Natural killer cell treated with Interleukin-12 subunit alpha and Interleukin-12 subunit beta and Interleukin-15 and Interleukin-18, amount 100 ng/mL, for 72 hours (primary cell): ENCODE measurements around the gene GLI2. TPM values are rescaled to one million over a fixed set of nuclear protein-coding genes. Genes with fewer than 3 reads are reported as not detected.

Experiments used
- ATAC-seq, 2 donors: fragments of 150-1000 bp; cut with Tn5 transposase in 1 of 2; sonication (Bioruptor Pico), chemical (Tn5 transposase) in 1 of 2; 2 replicates each; pipeline ENCODE4 v1.10.0; 2021
- DNase-seq: peaks from one replicate; pipeline ENCODE4 v3.0.0; 2022; ENCODE audit warnings: low spot score
- H3K27ac Mint-ChIP-seq, 2 donors: 1 replicate in 1 of 2; 2 replicates in 1 of 2; pipeline ENCODE4 v1.8.0; 2022; ENCODE audit warnings: mixed read lengths in 2 of 2, mild to moderate bottlenecking in 1 of 2, moderate library complexity in 1 of 2
- H3K27me3 Mint-ChIP-seq, 2 donors: 1 replicate in 1 of 2; 2 replicates in 1 of 2; pipeline ENCODE4 v1.8.0; 2022; ENCODE audit warnings: mixed read lengths in 2 of 2
- H3K36me3 Mint-ChIP-seq: one replicate; pipeline ENCODE4 v1.8.0; 2022; ENCODE audit warnings: mixed read lengths
- H3K4me1 Mint-ChIP-seq, 2 donors: 1 replicate in 1 of 2; 2 replicates in 1 of 2; pipeline ENCODE4 v1.8.0; 2022; ENCODE audit warnings: low read depth in 2 of 2, mixed read lengths in 2 of 2, mild to moderate bottlenecking in 1 of 2
- H3K4me3 Mint-ChIP-seq: one replicate; pipeline ENCODE4 v1.8.0; 2022; ENCODE audit warnings: mixed read lengths
- H3K9me3 Mint-ChIP-seq: 2 replicates; pipeline ENCODE4 v1.8.0; 2022; ENCODE audit warnings: mixed read lengths
- total RNA-seq, 2 donors: library from RNA; stranded (reverse); gene quantifications; one replicate each; pipeline ENCODE4 v1.2.3, GENCODE V29; 2022

GLI2 gene
- total RNA-seq, 2 donors from 2014 or later, result 0.38 TPM; not detected in 1

DNA sequence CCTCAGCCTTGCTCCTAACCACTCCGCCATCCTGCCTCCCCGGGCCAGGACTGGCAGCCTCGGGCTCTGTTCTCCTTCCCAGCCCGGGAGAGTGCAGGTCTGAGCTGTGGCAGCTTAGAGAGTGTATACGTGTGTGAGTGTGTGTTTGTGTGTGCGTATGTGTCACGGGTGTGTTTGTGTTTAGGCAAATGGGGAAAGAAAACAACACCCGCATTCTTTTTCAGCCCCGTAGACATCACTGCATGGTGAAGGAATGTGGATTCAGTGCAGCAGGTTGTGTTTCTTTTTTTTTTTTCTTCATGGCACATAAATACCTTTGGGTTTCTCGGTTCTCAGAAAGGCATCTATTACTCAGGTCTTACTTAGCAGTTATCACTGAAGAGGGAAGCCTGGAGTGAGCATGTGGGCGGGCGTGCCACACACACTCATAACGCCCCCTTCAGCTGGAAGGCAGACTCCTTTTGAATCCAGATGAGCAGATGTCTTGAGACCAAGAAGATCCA is 44.2 kb downstream of the GLI2 start:
- no peaks in the 10 kb centered on the region for H3K36me3 Mint-ChIP-seq
- H3K4me1 Mint-ChIP-seq, result no peaks in the 10 kb centered on the region
- no peaks in the 10 kb centered on the region for H3K27me3 Mint-ChIP-seq
- H3K4me3 Mint-ChIP-seq, result no peak overlapping the region
- no peaks in the 10 kb centered on the region for H3K9me3 Mint-ChIP-seq
- ATAC-seq (no peak), DNase-seq (no peak)
- no peak overlapping the region for H3K27ac Mint-ChIP-seq

DNA sequence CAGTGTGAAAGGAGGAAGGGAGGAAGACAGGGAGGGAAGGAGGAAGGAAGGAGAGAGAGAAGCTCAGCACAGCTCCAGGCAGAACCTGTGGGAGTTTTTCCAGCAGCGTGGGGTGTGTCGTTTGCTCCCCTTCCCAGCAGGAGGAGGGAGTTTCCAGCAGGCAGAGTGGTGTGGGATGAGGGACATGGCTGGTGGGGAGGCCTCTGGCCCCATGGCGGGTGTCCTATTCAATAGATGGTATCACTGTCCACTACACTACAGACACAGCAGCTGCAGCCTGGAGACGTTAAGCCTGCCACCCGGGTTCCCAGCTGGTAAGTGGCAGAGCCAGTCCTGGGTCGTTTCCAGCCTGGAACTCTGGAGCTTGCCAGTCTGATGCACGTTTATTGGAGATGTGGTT is 44.7 kb downstream of the GLI2 start:
- Mint-ChIP-seq H3K27me3 (no peaks in the 10 kb centered on the region), H3K36me3 (no peaks in the 10 kb centered on the region), H3K4me1 (no peaks in the 10 kb centered on the region), H3K27ac (no peak overlapping the region), H3K4me3 (no peak overlapping the region), H3K9me3 (no peaks in the 10 kb centered on the region)
- ATAC-seq, result no peak
- DNase-seq, result no peak

DNA sequence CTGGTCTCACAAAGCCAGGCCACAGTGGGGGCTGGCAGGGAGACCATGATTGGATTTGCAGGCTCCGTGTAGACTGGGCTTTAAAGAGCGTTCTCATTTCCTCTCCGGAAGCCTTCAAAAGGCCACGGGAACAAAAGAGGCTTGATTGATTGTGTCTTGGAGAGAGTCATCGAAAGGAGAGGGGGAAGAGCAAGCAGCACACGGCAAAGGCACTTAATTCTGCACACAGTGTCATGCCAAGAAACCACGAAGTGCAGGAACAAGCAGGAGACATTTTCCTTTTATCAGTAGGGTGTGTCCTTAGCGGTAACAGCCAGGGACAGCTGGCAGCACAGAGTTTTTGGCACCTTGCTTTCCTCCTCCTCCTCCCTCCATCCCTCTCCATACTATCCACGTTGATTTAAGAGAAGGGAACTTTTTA is 47.7 kb downstream of the GLI2 start:
- ATAC-seq (no peak), DNase-seq (no peak)
- H3K36me3 Mint-ChIP-seq, result no peaks in the 10 kb centered on the region
- H3K9me3 Mint-ChIP-seq, result no peaks in the 10 kb centered on the region
- no peaks in the 10 kb centered on the region for H3K4me1 Mint-ChIP-seq
- no peak overlapping the region for H3K27ac Mint-ChIP-seq
- H3K27me3 Mint-ChIP-seq, result no peaks in the 10 kb centered on the region
- H3K4me3 Mint-ChIP-seq, result no peak overlapping the region

DNA sequence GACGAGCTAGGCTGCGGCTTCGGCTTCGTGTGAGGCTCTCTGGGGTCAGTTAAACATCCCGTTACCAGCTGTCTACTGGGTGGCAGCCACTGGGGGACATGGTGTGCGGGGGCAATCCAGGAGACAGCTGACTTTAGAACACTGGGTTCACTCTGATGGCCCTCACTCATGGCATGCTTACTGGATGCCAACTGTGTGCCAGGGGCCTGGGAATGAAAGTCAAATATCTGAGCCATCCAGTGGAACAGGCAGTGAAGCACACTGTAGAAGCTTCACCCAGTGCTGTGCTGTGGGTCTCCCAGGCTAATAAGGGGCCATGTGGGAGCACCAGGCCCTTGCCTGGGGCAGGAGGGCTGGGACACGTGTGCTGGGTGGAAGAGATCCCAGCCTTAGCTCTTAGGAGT is 48.3 kb downstream of the GLI2 start:
- Mint-ChIP-seq H3K36me3 (no peaks in the 10 kb centered on the region), H3K27me3 (no peaks in the 10 kb centered on the region), H3K4me1 (no peaks in the 10 kb centered on the region), H3K4me3 (no peak overlapping the region), H3K9me3 (no peaks in the 10 kb centered on the region), H3K27ac (no peak overlapping the region)
- no peak for DNase-seq
- no peak for ATAC-seq
